HG02678 (cell line): Measurements from ENCODE around the gene B4GAT1.
"Not testable (repeated sequence)": the region's sequence is repeated elsewhere in the genome, so short reads cannot be mapped to it uniquely, and the experiment has no call there.

Source experiments
- ATAC-seq: cut with Tn5 transposase; IDR thresholded peaks from one replicate; pipeline ENCODE4 v1.9.1; 2021; ENCODE audit warnings: mild to moderate bottlenecking, moderate library complexity; ENCODE audit not compliant: unreplicated experiment

Gene B4GAT1

DNA sequence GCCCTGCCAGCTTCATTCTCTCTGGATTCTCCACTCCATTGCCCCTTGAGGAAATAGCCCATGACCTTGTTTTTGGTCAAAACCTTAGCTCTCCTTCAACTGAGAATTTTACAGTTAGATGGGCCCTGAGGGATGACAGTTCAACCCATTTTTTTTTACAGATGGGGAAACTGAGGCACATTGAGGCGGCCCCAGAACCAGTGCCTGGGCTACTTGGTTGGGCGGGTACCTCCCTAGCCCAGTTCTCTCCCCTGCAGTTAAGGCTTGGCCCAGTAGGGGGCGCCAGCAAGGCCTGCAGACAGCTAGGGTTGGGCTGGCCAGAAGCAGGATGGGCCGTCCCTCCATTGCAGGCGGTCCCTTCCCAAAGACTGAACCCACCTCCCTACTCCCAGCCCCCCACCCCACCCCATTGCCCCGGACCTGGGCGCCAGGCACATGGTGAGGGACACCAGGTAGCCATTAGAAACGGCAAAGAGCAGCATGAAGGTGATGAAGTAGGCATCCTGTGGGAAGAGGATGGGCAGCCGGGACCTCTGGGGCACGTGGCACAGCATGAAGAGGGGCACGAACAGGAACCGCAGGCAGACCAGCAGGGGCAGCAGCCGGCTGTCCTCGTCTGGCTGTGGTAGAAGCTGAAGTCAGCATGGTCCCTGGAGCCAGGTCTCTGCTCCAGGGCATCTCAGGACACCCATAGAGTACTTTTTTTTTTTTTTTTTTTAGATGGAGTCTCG, 16.5 kb upstream of the B4GAT1 start:
- ATAC-seq: no peak

DNA sequence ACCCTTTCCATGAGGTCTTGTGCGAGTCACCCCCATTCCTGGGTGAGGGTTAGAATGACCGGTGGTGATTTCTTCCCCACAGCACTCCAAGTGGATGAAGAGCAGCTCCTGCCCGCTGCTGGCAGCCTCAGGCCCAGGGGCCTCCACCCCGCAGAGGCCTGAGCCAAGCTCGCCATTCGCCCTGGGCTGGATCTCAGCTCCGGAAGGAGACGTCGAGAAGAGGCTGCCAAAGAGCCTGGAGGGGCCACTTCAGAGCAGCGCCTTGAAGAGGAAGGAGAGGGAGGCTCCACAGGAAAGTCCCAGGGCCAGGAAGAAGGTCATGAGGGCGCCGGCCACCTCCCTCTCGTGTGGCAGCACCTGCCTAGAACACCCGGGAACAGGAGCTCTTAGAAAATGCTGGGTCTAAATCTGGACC, 15.8 kb upstream of the B4GAT1 start:
- no peak for ATAC-seq

GRCh38 chr11:66362481-66363147, 15.2 kb upstream of the B4GAT1 start:
- ATAC-seq: no peak

DNA sequence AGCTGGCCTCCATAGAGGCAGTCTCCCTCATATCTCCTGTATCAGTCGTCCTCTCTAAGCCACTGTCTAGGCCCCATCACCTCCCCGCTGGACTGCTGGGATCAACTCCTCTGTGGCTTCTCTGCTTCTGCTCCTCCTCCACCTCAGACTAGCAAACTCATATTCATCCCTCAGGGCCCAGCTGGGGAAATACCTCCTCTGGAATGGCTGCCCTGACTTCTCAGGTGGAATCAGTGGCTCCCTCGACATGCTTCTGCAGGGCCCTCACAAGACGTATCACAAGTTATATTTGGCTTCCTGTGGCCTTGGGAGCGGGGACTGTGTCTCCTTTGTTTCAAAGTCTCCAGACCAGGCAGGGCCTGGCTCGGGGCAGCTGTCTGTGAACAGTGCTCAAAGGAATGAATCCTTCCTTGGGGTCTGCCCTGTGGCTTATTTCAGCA, 14.1 kb upstream of the B4GAT1 start:
- no peak for ATAC-seq

DNA sequence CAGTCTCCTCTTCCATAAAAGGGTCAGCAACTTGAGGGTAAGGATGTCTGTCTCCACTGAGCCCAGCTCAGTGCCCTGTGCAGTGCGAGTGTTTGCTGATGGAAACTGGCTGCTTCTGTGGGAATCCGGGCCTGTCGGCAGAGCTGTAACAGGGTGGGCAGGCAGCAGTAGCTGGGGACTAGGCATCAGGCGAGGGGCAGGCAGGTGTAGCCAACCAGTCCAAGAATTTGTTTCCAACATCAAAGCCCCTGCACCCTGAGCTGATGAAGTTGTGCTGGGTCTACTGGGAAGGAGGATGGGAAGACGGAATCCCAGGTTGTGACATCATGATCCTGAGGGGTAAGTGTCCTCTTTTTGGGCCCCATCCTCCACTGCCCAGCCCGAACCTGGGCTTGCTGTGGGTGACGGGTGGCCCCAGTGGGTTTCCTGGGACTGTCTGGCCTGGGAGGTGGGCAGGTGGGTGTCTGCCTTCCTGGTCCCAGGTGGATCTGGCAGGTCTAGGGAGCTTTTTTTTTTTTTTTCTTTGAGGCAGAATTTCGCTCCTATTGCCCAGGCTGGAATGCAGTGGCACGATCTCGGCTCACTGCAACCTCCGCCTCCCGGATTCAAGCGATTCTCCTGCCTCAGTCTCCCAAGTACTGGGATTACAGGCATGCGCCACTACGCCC, 13.1 kb upstream of the B4GAT1 start:
- no peak for ATAC-seq

GRCh38 chr11:66359662-66360087, 12.2 kb upstream of the B4GAT1 start:
- no peak for ATAC-seq

DNA sequence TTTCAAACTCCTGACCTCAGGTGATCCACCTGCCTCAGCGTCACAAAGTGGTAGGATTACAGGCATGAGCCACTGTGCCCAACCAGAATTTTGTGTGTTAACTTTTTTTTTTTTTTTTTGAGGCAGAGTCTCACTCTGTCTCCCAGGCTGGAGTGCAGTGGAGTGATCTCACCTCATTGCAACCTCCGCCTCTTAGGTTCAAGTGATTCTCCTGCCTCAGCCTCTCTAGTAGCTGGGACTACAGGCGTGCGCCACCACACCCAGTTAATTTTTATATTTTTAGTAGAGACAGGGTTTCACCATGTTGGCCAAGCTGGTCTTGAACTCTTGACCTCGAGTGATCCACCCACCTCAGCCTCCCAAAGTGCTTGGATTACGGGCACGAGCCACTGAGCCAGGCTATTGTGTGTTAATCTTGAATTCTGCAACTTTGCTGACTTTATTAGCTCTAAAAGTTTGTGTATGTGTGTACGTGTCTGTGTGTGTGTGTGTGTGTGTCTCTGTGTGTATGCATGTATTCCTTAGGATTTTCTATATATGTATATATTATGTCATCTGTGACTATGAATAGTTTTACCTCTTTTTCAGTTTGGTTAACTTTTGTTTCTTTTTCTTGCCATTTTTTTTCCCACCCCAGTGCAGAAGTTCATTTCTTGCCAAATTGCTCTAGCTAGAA, 3.3 kb upstream of the B4GAT1 start:
- not testable (repeated sequence) for ATAC-seq

GRCh38 chr11:66349084-66349386, 1.6 kb upstream of the B4GAT1 start:
- no peak for ATAC-seq

DNA sequence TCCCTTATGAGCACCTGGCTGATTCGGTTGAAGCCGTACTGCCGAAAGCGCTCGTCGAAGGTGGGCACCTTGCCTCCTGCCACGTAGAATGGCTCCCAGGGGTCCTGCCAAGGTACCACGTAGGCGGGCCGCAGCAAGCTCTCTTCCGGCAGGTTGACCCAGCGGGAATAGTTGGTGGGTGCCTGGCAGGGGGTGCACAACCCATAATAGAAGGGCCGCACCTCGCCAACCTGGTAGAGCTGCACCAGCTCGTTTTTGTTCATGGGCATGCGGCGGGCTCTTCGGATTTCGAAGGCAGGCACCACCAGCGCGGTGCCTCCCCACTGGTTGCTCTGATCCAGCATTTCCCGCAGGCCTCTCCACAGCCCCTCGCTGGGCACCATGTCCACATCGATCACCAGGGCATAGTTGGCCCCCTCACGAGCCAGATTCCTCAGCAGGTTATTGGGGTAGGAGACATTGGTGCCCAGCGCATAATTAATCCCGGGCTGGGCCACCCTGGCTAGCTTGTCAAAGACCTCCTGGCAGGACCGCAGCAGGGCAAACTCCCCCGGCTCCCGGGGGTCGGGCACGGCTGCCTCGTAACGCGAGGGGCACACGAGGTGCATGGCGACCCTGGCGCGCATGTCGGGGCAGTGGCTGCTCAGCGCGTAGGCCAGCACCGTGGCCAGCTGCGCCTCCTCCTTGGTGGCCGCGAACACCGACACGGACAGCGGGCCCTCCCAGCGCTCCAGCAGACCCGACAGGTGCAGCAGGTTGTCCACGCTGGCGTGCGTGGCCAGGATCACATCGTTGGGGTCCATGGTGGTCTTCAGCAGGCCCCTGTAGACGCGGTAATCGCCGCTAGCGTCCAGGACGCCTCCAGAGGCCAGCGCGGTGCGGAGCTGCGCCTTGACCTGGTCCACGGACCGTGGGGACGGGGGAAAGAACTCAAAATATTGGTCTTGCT, 679 bp downstream of the B4GAT1 start:
- no peak for ATAC-seq

DNA sequence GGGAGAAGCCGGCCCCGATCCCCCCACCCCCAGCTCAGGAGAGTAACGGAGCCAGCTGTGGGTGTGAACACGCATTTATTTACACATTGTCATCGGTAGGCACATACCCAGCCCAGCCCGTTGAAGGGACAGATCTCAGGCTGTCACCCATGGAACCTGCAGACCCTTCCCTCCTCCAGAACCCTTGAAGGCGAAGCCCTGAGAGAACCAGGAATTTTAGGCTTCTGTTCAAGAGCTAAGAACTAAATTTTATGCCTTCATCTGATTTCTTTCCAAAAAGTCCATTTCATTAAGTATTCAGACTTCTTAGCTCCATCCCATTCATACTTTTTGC, 2.1 kb downstream of the B4GAT1 start:
- ATAC-seq: peak; percentile 10

DNA sequence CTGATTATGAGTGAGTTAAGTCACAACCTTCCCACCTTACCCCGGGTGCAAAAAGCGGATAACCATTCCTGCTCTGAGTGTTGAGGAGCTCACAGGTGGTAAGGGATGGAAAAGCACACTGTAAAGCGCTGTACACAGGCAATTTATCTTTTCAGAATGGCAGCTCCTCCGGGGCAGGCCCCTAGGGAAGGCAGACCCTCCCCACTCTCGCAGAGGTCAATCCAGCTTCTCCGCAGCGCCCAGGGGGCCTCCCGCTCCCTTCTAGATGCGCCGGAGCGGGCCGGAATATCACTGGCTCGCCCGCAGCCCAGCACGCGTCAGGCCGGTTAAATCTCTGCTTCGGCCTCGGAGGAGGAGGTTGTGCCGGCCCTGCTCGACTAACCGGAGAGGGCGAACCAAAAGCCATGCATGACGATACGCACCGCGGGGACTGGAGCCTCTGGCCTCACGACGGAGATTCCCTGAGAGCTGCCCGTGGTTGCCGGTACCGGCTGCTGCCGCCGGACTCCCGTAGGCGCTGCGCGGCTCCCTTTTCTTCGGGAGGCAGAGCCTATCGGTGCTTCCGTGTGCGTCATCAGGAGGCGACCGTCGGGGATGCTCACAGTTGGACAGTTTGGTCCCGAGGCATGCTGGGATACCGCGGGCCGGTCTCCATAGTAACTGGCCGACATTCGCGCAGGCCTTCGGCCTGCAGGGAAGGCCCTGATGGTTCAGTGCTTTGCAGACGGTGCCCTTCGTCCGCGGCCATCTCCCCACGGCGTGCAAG, 2.7 kb downstream of the B4GAT1 start, which contains the start of gene BRMS1:
Gene BRMS1 (minus strand): TSS at position 555 of the 766 bp plus-strand sequence. CDS start 2,870 bp downstream, outside the sequence.
- peak; percentile 71 for ATAC-seq

DNA sequence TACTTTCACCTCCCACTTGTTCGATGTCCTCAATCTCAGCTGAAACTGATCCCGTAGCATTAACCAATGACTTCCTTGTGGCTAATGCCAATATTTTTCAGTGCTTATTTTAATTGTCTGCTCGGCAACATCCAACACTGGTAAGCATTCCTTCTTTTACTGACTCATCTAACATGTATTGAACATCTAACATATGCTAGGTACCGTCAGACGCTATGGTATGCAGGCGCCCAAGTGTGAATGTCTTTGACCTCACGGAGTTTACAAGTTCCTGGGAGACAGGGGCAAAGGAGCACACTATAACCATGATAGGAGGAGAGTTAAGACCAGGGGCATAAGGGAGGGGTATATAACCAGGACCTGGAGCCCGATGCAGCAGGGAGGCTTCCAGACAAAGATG, 4.3 kb downstream of the B4GAT1 start:
- ATAC-seq: no peak

DNA sequence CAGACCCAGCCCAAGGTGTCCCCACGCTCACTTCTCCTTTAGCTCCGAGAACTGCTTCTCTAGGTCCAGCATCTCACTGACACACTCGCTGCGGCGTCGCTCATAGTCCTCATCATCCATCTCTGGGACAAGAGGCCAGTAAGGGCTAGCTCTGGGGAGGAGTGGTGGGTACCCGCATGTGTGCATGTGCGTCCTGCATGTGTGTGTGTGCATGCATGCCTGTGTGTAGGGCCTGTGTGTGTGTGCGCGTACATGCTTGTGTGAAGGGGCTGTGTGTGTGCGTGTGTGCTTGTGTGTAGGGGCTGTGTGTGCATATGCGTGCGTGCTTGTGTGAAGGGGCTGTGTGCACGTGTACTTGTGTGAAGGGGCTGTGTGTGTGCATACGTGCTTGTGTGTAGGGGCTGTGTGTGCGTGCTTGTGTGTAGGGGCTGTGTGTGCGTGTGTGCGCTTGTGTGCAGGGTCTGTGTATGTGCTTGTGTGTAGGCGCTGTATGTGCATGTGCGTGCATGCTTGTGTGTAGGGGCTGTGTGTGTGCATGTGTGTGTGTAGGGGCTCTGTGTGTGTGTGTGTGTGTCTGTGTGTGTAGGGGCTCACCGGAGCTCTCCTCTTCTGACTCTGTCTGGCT, 5.8 kb downstream of the B4GAT1 start:
- no peak for ATAC-seq

- ATAC-seq: no peak
Observed at GRCh38 chr11:66340596-66341501, 6.6 kb downstream of the B4GAT1 start.

DNA sequence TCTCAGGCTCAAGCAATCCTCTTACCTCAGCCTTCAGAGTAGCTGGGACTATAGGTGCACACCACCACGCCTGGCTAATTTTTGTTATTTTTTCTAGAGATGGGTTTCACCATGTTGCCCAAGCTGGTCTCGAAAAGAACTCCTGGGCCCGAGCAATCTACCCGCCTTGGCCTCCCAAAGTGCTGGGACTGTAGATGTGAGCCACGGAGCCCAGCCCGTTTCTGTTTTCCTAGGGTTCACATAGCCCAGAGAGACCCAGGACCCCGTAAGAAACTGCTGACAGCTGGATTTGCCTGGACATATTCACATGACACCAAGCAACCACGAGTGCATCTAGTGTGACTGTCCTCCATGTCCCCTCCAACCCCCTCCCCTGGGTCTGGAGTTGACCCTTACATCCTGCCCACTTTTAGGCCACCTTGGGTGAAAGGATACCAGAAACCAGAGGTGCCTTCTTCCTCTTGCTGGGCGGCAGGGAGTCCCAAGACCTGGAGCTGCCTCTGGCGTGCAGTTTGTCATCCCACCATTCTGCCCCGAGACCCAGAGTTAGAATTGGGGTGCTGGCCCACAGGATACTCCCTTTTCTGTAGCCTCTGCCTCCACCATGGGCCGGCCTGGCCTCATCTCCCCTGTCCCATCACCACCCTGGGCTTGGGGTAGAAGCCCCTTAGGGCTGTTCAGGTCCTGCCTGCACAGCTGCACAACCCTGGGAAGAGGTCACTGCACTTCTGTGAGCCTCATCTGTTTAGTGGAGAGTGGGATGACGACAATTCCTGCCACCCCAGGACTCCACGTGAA, 7.5 kb downstream of the B4GAT1 start:
- no peak for ATAC-seq

- ATAC-seq: no peak
Observed at GRCh38 chr11:66339162-66339675, 8.2 kb downstream of the B4GAT1 start.
